CD14-positive monocyte (primary cell): ENCODE results near the gene DCAF4. TPM values are rescaled to one million over a fixed set of nuclear protein-coding genes. Genes with fewer than 3 reads are reported as not detected.

Source experiments
- DNase-seq, 3 donors: peaks; one replicate each; pipeline ENCODE4 v3.0.0-alpha.2; 2011 to 2022
- H2AFZ ChIP-seq: 2 replicates; pipeline ENCODE4 v1.6.0; 2012; ENCODE audit warnings: mild to moderate bottlenecking, low read depth, low read length, inconsistent platforms; ENCODE audit not compliant: insufficient read depth, poor library complexity, severe bottlenecking
- H3K27ac ChIP-seq, 2 donors: 1 replicate in 1 of 2; 2 replicates in 1 of 2; pipeline ENCODE4 v1.5.1; 2012 to 2013; ENCODE audit warnings: low read length in 2 of 2, control low read depth in 1 of 2, inconsistent platforms in 1 of 2, low read depth in 1 of 2, mild to moderate bottlenecking in 1 of 2
- H3K27me3 ChIP-seq, 2 donors: one replicate each; pipeline versions ENCODE4 v1.6.0 to v1.6.1; 2011 to 2013; ENCODE audit warnings: low read length in 2 of 2; ENCODE audit not compliant: control insufficient read depth in 2 of 2, insufficient read depth in 2 of 2
- H3K36me3 ChIP-seq, 2 donors: replicated peaks in 1 of 2; 1 replicate in 1 of 2; 2 replicates in 1 of 2; pipeline versions ENCODE4 v1.5.1 to v1.6.1; 2012 to 2013; ENCODE audit warnings: low read length in 2 of 2, control low read depth in 1 of 2, inconsistent platforms in 1 of 2, mild to moderate bottlenecking in 1 of 2; ENCODE audit not compliant: insufficient read depth in 2 of 2, control insufficient read depth in 1 of 2
- H3K4me1 ChIP-seq, 2 donors: 1 replicate in 1 of 2; 2 replicates in 1 of 2; pipeline versions ENCODE4 v1.5.1 to v1.6.1; 2012 to 2013; ENCODE audit warnings: low read length in 2 of 2, control low read depth in 1 of 2, inconsistent platforms in 1 of 2, mild to moderate bottlenecking in 1 of 2, moderate library complexity in 1 of 2; ENCODE audit not compliant: insufficient read depth in 2 of 2, control insufficient read depth in 1 of 2
- H3K4me2 ChIP-seq: replicated peaks from 2 replicates; pipeline ENCODE3; 2012; ENCODE audit warnings: low read length, moderate library complexity, mild to moderate bottlenecking; ENCODE audit not compliant: poor library complexity, severe bottlenecking; ENCODE audit errors: extremely low read depth
- H3K4me3 ChIP-seq, 3 experiments: fragments of 200-600 bp in 1 of 3; sonication (generic) in 1 of 3; replicated peaks in 1 of 3; 1 replicate in 2 of 3; 2 replicates in 1 of 3; pipeline ENCODE4 v1.5.1; 2011 to 2013; ENCODE audit warnings: low read length in 3 of 3, mild to moderate bottlenecking in 3 of 3, control low read depth in 2 of 3, low read depth in 2 of 3, inconsistent platforms in 1 of 3, moderate library complexity in 1 of 3
- H3K79me2 ChIP-seq: 2 replicates; pipeline ENCODE4 v1.6.0; 2012; ENCODE audit warnings: mild to moderate bottlenecking, control low read depth, inconsistent platforms, low read length, moderate library complexity; ENCODE audit not compliant: insufficient read depth
- H3K9ac ChIP-seq: 2 replicates; pipeline ENCODE4 v1.6.0; 2017; ENCODE audit warnings: low read length, mild to moderate bottlenecking; ENCODE audit not compliant: insufficient read depth, poor library complexity, severe bottlenecking
- H3K9me3 ChIP-seq, 2 donors: replicated peaks in 1 of 2; 1 replicate in 1 of 2; 2 replicates in 1 of 2; pipeline versions ENCODE4 v1.5.1 to v1.6.1; 2012 to 2013; ENCODE audit warnings: low read length in 2 of 2, control low read depth in 1 of 2; ENCODE audit not compliant: control insufficient read depth in 1 of 2, insufficient read depth in 1 of 2
- H4K20me1 ChIP-seq: 2 replicates; pipeline ENCODE4 v1.6.0; 2012; ENCODE audit warnings: mild to moderate bottlenecking, low read length, control low read depth, moderate library complexity; ENCODE audit not compliant: insufficient read depth
- H3K27ac Mint-ChIP-seq, 7 donors: one replicate each; pipeline ENCODE4 v1.8.0; 2020; ENCODE audit warnings: mild to moderate bottlenecking in 7 of 7, mixed read lengths in 7 of 7, moderate library complexity in 6 of 7, inconsistent platforms in 2 of 7
- H3K27me3 Mint-ChIP-seq, 3 donors: one replicate each; pipeline ENCODE4 v1.8.0; 2021 to 2022; ENCODE audit warnings: low read depth in 3 of 3, mild to moderate bottlenecking in 3 of 3, mixed read lengths in 3 of 3, moderate library complexity in 3 of 3, inconsistent platforms in 1 of 3
- H3K36me3 Mint-ChIP-seq, 2 donors: one replicate each; pipeline ENCODE4 v1.8.0; 2020; ENCODE audit warnings: mixed read lengths in 2 of 2, inconsistent platforms in 1 of 2, mild to moderate bottlenecking in 1 of 2
- H3K4me1 Mint-ChIP-seq: one replicate; pipeline ENCODE4 v1.8.0; 2020; ENCODE audit warnings: mild to moderate bottlenecking, mixed read lengths
- H3K4me3 Mint-ChIP-seq, 2 donors: one replicate each; pipeline ENCODE4 v1.8.0; 2020; ENCODE audit warnings: mild to moderate bottlenecking in 2 of 2, mixed read lengths in 2 of 2, moderate library complexity in 1 of 2
- H3K9me3 Mint-ChIP-seq, 7 donors: one replicate each; pipeline ENCODE4 v1.8.0; 2020 to 2022; ENCODE audit warnings: mixed read lengths in 7 of 7, mild to moderate bottlenecking in 6 of 7, moderate library complexity in 6 of 7, inconsistent platforms in 2 of 7
- WGBS: methylation state at CpG from one replicate; pipeline ENCODE4 v1.1.5; 2013; ENCODE audit warnings: missing lambda C conversion rate; ENCODE audit not compliant: insufficient coverage; 5-methylcytosine and 5-hydroxymethylcytosine counted together
- intact Hi-C, 2 donors: fragments of 100-400 bp; cut with micrococcal nuclease; formaldehyde crosslinking; loops; one replicate each; pipeline versions ENCODE4 v1.15.0 to v1.15.1; 2023
- polyA plus RNA-seq, 3 donors: library from polyadenylated mRNA; depleted of rRNA in 1 of 3; unstranded in 2 of 3; stranded (reverse) in 1 of 3; fragments of 300-500 nt in 2 of 3; fragments of >200 nt in 1 of 3; fragmentation: Illumina TruSeq in 2 of 3; gene quantifications; 1 replicate in 2 of 3; 2 replicates in 1 of 3; pipeline ENCODE4 v1.2.3, GENCODE V29; 2012 to 2021
- TF ChIP-seq, protein P1 (sequence below): fragments of 200-600 bp; IDR thresholded peaks from one replicate; pipeline ENCODE4 v1.8.0; 2022; ENCODE audit warnings: antibody characterized with exemption, mild to moderate bottlenecking

Gene DCAF4
- polyA plus RNA-seq, 3 donors: 1.1 to 7.2 (median 2.3) TPM

- TF ChIP-seq, protein P1, sequence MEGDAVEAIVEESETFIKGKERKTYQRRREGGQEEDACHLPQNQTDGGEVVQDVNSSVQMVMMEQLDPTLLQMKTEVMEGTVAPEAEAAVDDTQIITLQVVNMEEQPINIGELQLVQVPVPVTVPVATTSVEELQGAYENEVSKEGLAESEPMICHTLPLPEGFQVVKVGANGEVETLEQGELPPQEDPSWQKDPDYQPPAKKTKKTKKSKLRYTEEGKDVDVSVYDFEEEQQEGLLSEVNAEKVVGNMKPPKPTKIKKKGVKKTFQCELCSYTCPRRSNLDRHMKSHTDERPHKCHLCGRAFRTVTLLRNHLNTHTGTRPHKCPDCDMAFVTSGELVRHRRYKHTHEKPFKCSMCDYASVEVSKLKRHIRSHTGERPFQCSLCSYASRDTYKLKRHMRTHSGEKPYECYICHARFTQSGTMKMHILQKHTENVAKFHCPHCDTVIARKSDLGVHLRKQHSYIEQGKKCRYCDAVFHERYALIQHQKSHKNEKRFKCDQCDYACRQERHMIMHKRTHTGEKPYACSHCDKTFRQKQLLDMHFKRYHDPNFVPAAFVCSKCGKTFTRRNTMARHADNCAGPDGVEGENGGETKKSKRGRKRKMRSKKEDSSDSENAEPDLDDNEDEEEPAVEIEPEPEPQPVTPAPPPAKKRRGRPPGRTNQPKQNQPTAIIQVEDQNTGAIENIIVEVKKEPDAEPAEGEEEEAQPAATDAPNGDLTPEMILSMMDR: no peak
- Mint-ChIP-seq H3K36me3 (peaks cover 33 to 38% of the 10 kb centered on the region in 2 donors), H3K4me1 (peaks cover 7% of the 10 kb centered on the region), H3K27ac (no peak overlapping the region), H3K27me3 (no peaks in the 10 kb centered on the region), H3K9me3 (peaks cover 0 to 2% (median 0%) of the 10 kb centered on the region in 7 donors), H3K4me3 (no peak overlapping the region)
- WGBS: 90% methylated on average over 2 of the region's 12 CpGs
- Histone ChIP-seq H3K36me3 (peaks cover 24 to 26% of the 10 kb centered on the region in 2 donors), H3K4me1 (peaks cover 6 to 8% of the 10 kb centered on the region in 2 donors), H3K27me3 (no peaks in the 10 kb centered on the region), H3K27ac (no peak overlapping the region), H3K79me2 (no peaks in the 10 kb centered on the region), H3K4me2 (no peak overlapping the region), H3K9ac (no peak overlapping the region), H4K20me1 (no peaks in the 10 kb centered on the region), H3K4me3 (no peak overlapping the region), H3K9me3 (no peaks in the 10 kb centered on the region), H2AFZ (no peak overlapping the region)
- intact Hi-C loops: no loop called here
- no peak for DNase-seq
Measured at GRCh38 chr14:72941286-72941985, 15.2 kb downstream of the DCAF4 start.

- Histone ChIP-seq H3K4me2 (no peak overlapping the region), H3K4me3 (no peak overlapping the region), H3K9me3 (no peaks in the 10 kb centered on the region), H3K4me1 (peaks cover 6 to 8% of the 10 kb centered on the region in 2 donors), H3K9ac (no peak overlapping the region), H3K36me3 (peaks cover 24 to 26% of the 10 kb centered on the region in 2 donors), H3K79me2 (no peaks in the 10 kb centered on the region), H3K27ac (no peak overlapping the region), H3K27me3 (no peaks in the 10 kb centered on the region), H4K20me1 (no peaks in the 10 kb centered on the region), H2AFZ (no peak overlapping the region)
- 97% methylated on average over 9 of the region's 14 CpGs for WGBS
- Mint-ChIP-seq H3K4me1 (peaks cover 7% of the 10 kb centered on the region), H3K4me3 (no peak overlapping the region), H3K27me3 (no peaks in the 10 kb centered on the region), H3K9me3 (peaks cover 0 to 2% (median 0%) of the 10 kb centered on the region in 7 donors), H3K36me3 (peaks cover 37 to 40% of the 10 kb centered on the region in 2 donors), H3K27ac (peak overlapping the region in 1 of 7 donors; percentile 13)
- DNase-seq: no peak
- TF ChIP-seq, protein P1: no peak
- intact Hi-C loops: no loop called here
Measured at GRCh38 chr14:72942934-72943333, 16.7 kb downstream of the DCAF4 start.
